GM23248 (cell line): ENCODE results near the gene PCDHA9.

Source experiments
- EZH2 ChIP-seq: fragments of 200-600 bp; sonication (generic); IDR thresholded peaks from 2 replicates; pipeline ENCODE4 v1.6.1; 2018; ENCODE audit warnings: antibody characterized with exemption, mild to moderate bottlenecking; ENCODE audit not compliant: insufficient read depth, poor library complexity, severe bottlenecking
- EZH2phosphoT487 ChIP-seq: fragments of 200-600 bp; sonication (generic); IDR thresholded peaks from 2 replicates; pipeline ENCODE4 v1.6.1; 2018; ENCODE audit warnings: antibody characterized with exemption, moderate library complexity, mild to moderate bottlenecking, low read depth; ENCODE audit not compliant: insufficient read depth

GRCh38 chr5:140855772-140856674, 7.8 kb downstream of the PCDHA9 start, which contains the start of gene PCDHA10:
- TF ChIP-seq EZH2phosphoT487 = no peak
- TF ChIP-seq EZH2 = no peak
